Brain microvascular endothelial cell (primary cell): ENCODE results near the gene MAML3.

Source experiments
- DNase-seq: peaks from one replicate; pipeline ENCODE4 v3.0.0-alpha.2; 2020
- H3K27ac ChIP-seq: fragments of 250-450 bp; sonication (Bioruptor Pico); 2 replicates; pipeline ENCODE4 v1.5.1; 2020; ENCODE audit warnings: mild to moderate bottlenecking, moderate library complexity
- H3K27me3 ChIP-seq: fragments of 250-450 bp; sonication (Bioruptor Pico); replicated peaks from 2 replicates; pipeline ENCODE4 v1.5.1; 2020; ENCODE audit warnings: mild to moderate bottlenecking
- H3K36me3 ChIP-seq: fragments of 250-450 bp; sonication (Bioruptor Pico); replicated peaks from 2 replicates; pipeline ENCODE4 v1.5.1; 2020; ENCODE audit warnings: mild to moderate bottlenecking
- H3K4me3 ChIP-seq: 2 replicates; pipeline ENCODE4 v1.5.1; 2011; ENCODE audit warnings: low read depth, mild to moderate bottlenecking, control low read depth, low read length, moderate library complexity
- in situ Hi-C: cut with HindIII; loops from 2 replicates; pipeline ENCODE4 v1.10.0; 2017; ENCODE audit warnings: low sequenced_read_pairs, low pct_ligation_motif_present
- TF ChIP-seq, protein P1 (sequence below): IDR thresholded peaks from 2 replicates; pipeline ENCODE4 v1.5.1; 2011; ENCODE audit warnings: low read depth, mild to moderate bottlenecking, moderate library complexity, low read length, control low read depth, inconsistent platforms; ENCODE audit errors: missing control alignments

The MAML3 gene

DNA sequence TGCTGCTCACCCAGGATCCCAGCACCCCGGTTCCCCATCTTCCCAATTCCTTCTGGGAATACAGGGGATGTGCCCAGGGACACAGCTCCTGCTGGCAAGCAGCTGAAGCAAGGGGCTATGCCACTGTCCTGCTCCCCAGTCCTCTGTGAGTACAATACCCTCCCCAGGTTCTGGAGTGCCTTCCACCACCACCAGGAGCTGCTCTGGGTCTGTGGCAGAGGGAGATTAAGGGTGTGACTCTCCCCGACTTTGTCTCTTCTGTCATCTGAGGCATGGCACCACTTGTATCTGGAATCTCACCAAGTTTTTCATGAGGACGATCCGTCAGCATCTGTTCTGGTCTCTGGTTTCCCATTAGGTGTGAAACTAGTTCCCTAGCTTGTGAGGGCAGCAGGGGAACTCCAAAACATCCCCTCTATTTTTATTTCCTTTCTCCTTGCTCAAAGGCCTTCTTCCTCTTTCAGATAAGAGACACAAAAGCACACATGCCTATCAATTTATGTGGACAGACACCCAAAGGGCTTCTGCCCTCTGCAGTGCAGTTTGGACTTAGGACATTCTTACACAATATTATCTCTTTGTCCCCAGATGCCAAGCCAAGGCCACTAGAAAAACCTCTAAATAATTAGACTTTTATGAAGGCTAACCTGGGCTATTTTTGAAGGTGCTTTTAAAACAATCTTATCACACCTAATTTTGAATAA lies 461.5 kb downstream of the MAML3 start:
- H3K27me3 ChIP-seq: no peaks in the 10 kb centered on the region
- no peak overlapping the region for H3K4me3 ChIP-seq
- H3K36me3 ChIP-seq: no peaks in the 10 kb centered on the region
- in situ Hi-C loops: no loop called here
- DNase-seq: no peak
- no peak overlapping the region for H3K27ac ChIP-seq
- TF ChIP-seq, protein P1, sequence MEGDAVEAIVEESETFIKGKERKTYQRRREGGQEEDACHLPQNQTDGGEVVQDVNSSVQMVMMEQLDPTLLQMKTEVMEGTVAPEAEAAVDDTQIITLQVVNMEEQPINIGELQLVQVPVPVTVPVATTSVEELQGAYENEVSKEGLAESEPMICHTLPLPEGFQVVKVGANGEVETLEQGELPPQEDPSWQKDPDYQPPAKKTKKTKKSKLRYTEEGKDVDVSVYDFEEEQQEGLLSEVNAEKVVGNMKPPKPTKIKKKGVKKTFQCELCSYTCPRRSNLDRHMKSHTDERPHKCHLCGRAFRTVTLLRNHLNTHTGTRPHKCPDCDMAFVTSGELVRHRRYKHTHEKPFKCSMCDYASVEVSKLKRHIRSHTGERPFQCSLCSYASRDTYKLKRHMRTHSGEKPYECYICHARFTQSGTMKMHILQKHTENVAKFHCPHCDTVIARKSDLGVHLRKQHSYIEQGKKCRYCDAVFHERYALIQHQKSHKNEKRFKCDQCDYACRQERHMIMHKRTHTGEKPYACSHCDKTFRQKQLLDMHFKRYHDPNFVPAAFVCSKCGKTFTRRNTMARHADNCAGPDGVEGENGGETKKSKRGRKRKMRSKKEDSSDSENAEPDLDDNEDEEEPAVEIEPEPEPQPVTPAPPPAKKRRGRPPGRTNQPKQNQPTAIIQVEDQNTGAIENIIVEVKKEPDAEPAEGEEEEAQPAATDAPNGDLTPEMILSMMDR: peak; percentile 46

- no peak for DNase-seq
- Histone ChIP-seq H3K36me3 (no peaks in the 10 kb centered on the region), H3K4me3 (no peak overlapping the region), H3K27me3 (no peaks in the 10 kb centered on the region), H3K27ac (no peak overlapping the region)
- TF ChIP-seq, protein P1: no peak
- in situ Hi-C loops: no loop called here
These were observed 463.6 kb downstream of the MAML3 start for GRCh38 chr4:139690419-139690818.

DNA sequence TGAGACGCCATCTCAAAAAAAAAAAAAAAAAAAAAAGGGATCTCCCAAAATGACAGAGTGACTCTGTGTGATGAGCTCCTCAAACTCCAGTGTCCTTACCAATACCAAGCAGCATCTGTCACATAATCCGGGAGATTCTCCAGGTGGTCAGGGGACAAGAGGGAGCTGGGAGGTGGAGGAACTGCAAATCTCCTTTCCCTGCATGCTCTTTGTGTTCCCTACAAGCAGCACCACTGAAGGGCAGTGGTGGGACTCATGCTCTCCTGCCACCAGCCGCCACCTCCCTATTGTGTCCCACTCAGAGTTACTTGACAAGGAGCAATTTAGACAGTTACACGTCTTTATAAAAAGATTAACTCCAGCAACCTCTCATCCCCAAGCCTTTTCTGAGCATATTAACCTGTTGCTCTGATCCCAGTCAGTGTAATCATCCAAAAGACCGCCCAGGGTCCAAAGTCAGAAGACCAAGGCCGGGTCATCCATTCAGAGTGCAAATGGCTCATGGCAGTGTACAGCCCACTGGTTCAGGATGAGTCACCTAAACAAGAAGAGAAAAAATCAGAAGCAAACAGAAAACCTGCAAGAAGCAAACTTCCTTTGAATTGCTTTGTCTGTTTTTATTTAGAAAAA lies 464.8 kb downstream of the MAML3 start:
- TF ChIP-seq, protein P1: no peak
- Histone ChIP-seq H3K36me3 (no peaks in the 10 kb centered on the region), H3K27ac (no peak overlapping the region), H3K4me3 (no peak overlapping the region), H3K27me3 (no peaks in the 10 kb centered on the region)
- in situ Hi-C loops: no loop called here
- DNase-seq: no peak

DNA sequence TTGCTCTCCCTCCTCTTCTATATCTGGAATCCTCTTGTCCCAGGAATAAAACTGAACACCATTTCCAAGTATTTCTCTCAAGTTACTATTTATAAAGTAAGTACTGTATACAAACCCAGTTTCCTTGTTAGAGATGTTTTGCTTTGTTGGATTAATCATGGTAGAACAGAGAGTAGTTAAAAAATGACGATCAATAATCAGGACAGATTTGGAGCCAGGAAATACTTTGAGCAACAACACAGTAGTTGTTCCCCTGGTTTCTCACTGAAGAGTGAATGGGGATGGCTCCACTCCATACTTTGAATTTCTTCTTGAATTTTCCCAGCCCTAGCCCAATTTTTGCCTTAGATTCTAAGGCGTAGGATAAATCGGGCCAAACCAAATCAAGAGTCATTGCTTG lies 467.0 kb downstream of the MAML3 start:
- no peaks in the 10 kb centered on the region for H3K36me3 ChIP-seq
- in situ Hi-C loops: no loop called here
- no peak overlapping the region for H3K27ac ChIP-seq
- no peak overlapping the region for H3K4me3 ChIP-seq
- TF ChIP-seq, protein P1: no peak
- H3K27me3 ChIP-seq: no peaks in the 10 kb centered on the region
- DNase-seq: no peak

DNA sequence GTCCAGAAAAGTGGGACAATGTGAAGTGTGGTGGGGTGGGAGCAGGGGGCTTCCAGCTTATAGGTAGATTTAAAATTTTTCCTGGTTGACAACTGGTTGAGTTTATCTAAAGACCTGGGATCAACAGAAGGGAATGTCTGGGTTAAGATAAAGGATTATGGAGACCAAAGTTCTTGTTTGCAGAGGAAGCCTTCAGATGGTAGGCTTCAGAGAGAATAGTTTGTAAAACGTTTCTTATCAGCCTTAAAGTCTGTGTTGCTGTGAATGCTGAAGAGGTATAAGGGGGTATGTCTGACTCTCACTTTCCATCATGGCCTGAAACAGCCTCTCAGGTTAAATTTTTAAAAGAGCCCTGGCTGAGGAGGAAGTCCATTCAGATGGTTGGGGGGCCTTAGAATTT lies 467.9 kb downstream of the MAML3 start:
- TF ChIP-seq, protein P1: no peak
- DNase-seq: no peak
- Histone ChIP-seq H3K36me3 (no peaks in the 10 kb centered on the region), H3K27ac (no peak overlapping the region), H3K4me3 (no peak overlapping the region), H3K27me3 (no peaks in the 10 kb centered on the region)
- in situ Hi-C loops: no loop called here
